NCI-H1105 (cell line): ENCODE results near the gene ATP2A3.
A peak's percentile ranks its signal among the peaks of the same experiment; 100 is the strongest.

ENCODE experiments used
- DNase-seq: peaks from one replicate; lab custom pipeline; 2025; lab: John Stamatoyannopoulos, UW

Gene ATP2A3

GRCh38 chr17:3890082-3890877 is 74.0 kb downstream of the ATP2A3 start:
- peak; percentile 12 for DNase-seq

- DNase-seq: no peak
Measured at GRCh38 chr17:3889325-3890012, 74.8 kb downstream of the ATP2A3 start.

GRCh38 chr17:3888343-3889171 is 75.7 kb downstream of the ATP2A3 start:
- DNase-seq: no peak

GRCh38 chr17:3887804-3888203 is 76.4 kb downstream of the ATP2A3 start:
- DNase-seq: no peak

GRCh38 chr17:3887394-3887793 is 76.8 kb downstream of the ATP2A3 start:
- DNase-seq: no peak

GRCh38 chr17:3886776-3887175 is 77.5 kb downstream of the ATP2A3 start:
- DNase-seq: no peak

- DNase-seq: no peak
Measured at GRCh38 chr17:3885970-3886369, 78.3 kb downstream of the ATP2A3 start.

- no peak for DNase-seq
Measured at GRCh38 chr17:3885271-3885670, 79.0 kb downstream of the ATP2A3 start.

GRCh38 chr17:3884188-3884587 is 80.0 kb downstream of the ATP2A3 start:
- DNase-seq: no peak

GRCh38 chr17:3882276-3882675 is 82.0 kb downstream of the ATP2A3 start:
- no peak for DNase-seq

- DNase-seq: no peak
Measured at GRCh38 chr17:3880983-3881382, 83.3 kb downstream of the ATP2A3 start.

GRCh38 chr17:3879591-3880417 is 84.4 kb downstream of the ATP2A3 start:
- DNase-seq: no peak

- no peak for DNase-seq
Measured at GRCh38 chr17:3879186-3879585, 85.1 kb downstream of the ATP2A3 start.

GRCh38 chr17:3877220-3877619 is 87.0 kb downstream of the ATP2A3 start:
- no peak for DNase-seq

GRCh38 chr17:3875317-3875716 is 88.9 kb downstream of the ATP2A3 start:
- DNase-seq: no peak
